PC-9 (cell line): ENCODE measurements around the gene CHTF18. TPM values are rescaled to one million over a fixed set of nuclear protein-coding genes. Genes with fewer than 3 reads are reported as not detected.

ENCODE experiments used
- BruUV-seq: library from RNA; stranded (reverse); fragments of 400-500 nt; replicated peaks from 2 replicates; lab custom pipeline; 2021; lab: Mats Ljungman, UMichigan
- CTCF ChIA-PET: fragments of 300-600 bp; sonication (Branson Sonifier 250); formaldehyde crosslinking; loops from one replicate; lab custom pipeline; 2022; ENCODE audit warnings: antibody characterized with exemption; lab: Charles Lee
- POLR2A ChIA-PET: fragments of 300-600 bp; sonication (Branson Sonifier 250); formaldehyde crosslinking; loops from one replicate; lab custom pipeline; 2022; ENCODE audit warnings: antibody characterized with exemption; ENCODE audit not compliant: unreplicated experiment; lab: Charles Lee
- DNase-seq, 2 experiments: peaks; one replicate each; pipeline versions ENCODE4 v3.0.0 to v3.0.0-alpha.2; 2015 to 2022; ENCODE audit warnings: mixed read lengths in 1 of 2
- H2AFZ ChIP-seq: fragments of 200-600 bp; sonication (generic); 2 replicates; pipeline ENCODE4 v1.8.1; 2017; ENCODE audit warnings: antibody characterized with exemption
- H3F3A ChIP-seq: fragments of 200-600 bp; sonication (generic); 2 replicates; pipeline ENCODE4 v1.8.1; 2017; ENCODE audit warnings: antibody characterized with exemption, mild to moderate bottlenecking, low read depth; ENCODE audit not compliant: insufficient read depth
- H3K27ac ChIP-seq: fragments of 200-600 bp; sonication (generic); 2 replicates; pipeline ENCODE4 v1.6.1; 2016; ENCODE audit warnings: mixed run types
- H3K27me3 ChIP-seq: fragments of 200-600 bp; sonication (generic); 2 replicates; pipeline ENCODE4 v1.6.1; 2016; ENCODE audit warnings: low read depth, mixed run types; ENCODE audit not compliant: insufficient read depth
- H3K36me3 ChIP-seq: fragments of 200-600 bp; sonication (generic); 2 replicates; pipeline ENCODE4 v1.6.1; 2016; ENCODE audit warnings: low read depth, mixed run types
- H3K4me1 ChIP-seq: fragments of 200-600 bp; sonication (generic); replicated peaks from 2 replicates; pipeline ENCODE4 v1.6.1; 2016; ENCODE audit warnings: mixed run types; ENCODE audit not compliant: insufficient read depth
- H3K4me2 ChIP-seq: fragments of 200-600 bp; sonication (generic); 2 replicates; pipeline ENCODE4 v1.6.1; 2017; ENCODE audit warnings: mixed run types
- H3K4me3 ChIP-seq: fragments of 200-600 bp; sonication (generic); 2 replicates; pipeline ENCODE4 v1.6.1; 2016; ENCODE audit warnings: mixed run types
- H3K79me2 ChIP-seq: fragments of 200-600 bp; sonication (generic); 2 replicates; pipeline ENCODE4 v1.6.1; 2017; ENCODE audit warnings: low read depth, mixed run types
- H3K9me2 ChIP-seq: fragments of 200-600 bp; sonication (generic); 2 replicates; pipeline ENCODE4 v1.8.1; 2017; ENCODE audit warnings: mild to moderate bottlenecking; ENCODE audit not compliant: insufficient read depth
- H3K9me3 ChIP-seq: fragments of 200-600 bp; sonication (generic); 2 replicates; pipeline ENCODE4 v1.8.1; 2016; ENCODE audit warnings: low read depth; ENCODE audit not compliant: insufficient read depth
- H4K20me1 ChIP-seq: fragments of 200-600 bp; sonication (generic); 2 replicates; pipeline ENCODE4 v1.8.1; 2017; ENCODE audit not compliant: insufficient read depth
- EZH2 ChIP-seq: fragments of 200-600 bp; sonication (generic); IDR thresholded peaks from 2 replicates; pipeline ENCODE4 v1.8.0; 2017; ENCODE audit warnings: antibody characterized with exemption, low read depth
- intact Hi-C: fragments of 100-400 bp; cut with micrococcal nuclease; formaldehyde crosslinking; loops from one replicate; pipeline ENCODE4 v1.10.0; 2022; ENCODE audit not compliant: unreplicated experiment
- total RNA-seq: library from RNA; stranded (reverse); gene quantifications from 2 replicates; pipeline ENCODE4 v1.2.3, GENCODE V29; 2021
- TF ChIP-seq, protein P1 (sequence below): fragments of 200-600 bp; sonication (generic); conservative IDR thresholded peaks from 2 replicates; pipeline ENCODE4 v1.6.1; 2017; ENCODE audit warnings: mixed run types, antibody characterized with exemption, mild to moderate bottlenecking, moderate library complexity

CHTF18 gene
- total RNA-seq, 1 experiment from 2014 or later, result 67.7 TPM

DNA sequence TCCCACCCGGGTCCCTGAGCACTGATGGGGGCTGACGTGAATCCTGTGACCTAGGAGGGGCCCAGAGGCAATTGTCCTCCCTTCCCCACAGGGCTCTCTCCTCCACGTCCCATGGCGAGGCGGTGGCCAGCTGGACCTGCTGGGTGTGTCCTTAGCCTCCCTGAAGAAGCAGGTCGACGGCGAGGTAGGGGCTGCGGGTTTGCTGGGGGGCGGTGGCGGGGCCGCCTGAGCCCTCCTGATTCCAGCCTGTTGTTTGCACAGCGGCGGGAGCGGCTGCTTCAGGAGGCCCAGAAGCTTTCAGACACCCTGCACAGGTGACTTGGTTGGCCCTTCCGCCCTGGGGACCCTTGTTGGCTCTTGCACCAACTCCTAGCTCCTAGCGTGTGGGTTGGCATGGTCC is 1.7 kb downstream of the CHTF18 start:
- DNase-seq, result no peak
- TF ChIP-seq EZH2, result no peak
- TF ChIP-seq, protein P1, sequence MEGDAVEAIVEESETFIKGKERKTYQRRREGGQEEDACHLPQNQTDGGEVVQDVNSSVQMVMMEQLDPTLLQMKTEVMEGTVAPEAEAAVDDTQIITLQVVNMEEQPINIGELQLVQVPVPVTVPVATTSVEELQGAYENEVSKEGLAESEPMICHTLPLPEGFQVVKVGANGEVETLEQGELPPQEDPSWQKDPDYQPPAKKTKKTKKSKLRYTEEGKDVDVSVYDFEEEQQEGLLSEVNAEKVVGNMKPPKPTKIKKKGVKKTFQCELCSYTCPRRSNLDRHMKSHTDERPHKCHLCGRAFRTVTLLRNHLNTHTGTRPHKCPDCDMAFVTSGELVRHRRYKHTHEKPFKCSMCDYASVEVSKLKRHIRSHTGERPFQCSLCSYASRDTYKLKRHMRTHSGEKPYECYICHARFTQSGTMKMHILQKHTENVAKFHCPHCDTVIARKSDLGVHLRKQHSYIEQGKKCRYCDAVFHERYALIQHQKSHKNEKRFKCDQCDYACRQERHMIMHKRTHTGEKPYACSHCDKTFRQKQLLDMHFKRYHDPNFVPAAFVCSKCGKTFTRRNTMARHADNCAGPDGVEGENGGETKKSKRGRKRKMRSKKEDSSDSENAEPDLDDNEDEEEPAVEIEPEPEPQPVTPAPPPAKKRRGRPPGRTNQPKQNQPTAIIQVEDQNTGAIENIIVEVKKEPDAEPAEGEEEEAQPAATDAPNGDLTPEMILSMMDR, result no peak
- Histone ChIP-seq H3K27ac (no peak overlapping the region), H3K9me3 (no peaks in the 10 kb centered on the region), H3F3A (peaks cover 3% of the 10 kb centered on the region; the same call in 1 of the 2 replicates), H3K79me2 (peaks cover 28% of the 10 kb centered on the region), H3K4me3 (no peak overlapping the region), H3K27me3 (no peaks in the 10 kb centered on the region), H3K9me2 (no peaks in the 10 kb centered on the region), H3K36me3 (no peaks in the 10 kb centered on the region; the same call in 1 of the 2 replicates), H3K4me2 (no peak overlapping the region), H3K4me1 (peaks cover 16% of the 10 kb centered on the region), H4K20me1 (peaks cover 9% of the 10 kb centered on the region; the same call in 1 of the 2 replicates), H2AFZ (no peak overlapping the region)
- CTCF ChIA-PET, result no interaction called here
- no TSS peak for BruUV-seq
- intact Hi-C loops, result no loop called here
- POLR2A ChIA-PET, result no interaction called here

DNA sequence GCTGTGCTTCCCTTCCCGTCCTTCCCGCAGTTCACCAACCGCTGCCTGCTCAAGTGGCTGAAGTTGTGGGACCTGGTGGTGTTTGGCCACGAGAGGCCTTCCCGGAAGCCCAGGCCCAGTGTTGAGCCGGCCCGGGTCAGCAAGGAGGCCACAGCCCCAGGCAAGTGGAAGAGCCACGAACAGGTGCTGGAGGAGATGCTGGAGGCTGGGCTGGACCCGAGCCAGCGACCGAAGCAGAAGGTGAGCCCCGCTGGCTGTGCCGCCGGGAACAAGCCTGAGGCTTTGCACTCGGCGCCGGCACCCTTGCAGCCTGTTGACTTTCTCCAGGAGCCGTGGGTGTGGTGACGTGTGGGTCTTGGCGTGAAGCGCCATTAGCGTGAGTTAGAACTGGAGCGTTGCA is 2.7 kb downstream of the CHTF18 start:
- no peak for TF ChIP-seq EZH2
- TF ChIP-seq, protein P1, result no peak
- no peak for DNase-seq
- Histone ChIP-seq H3K27me3 (no peaks in the 10 kb centered on the region), H3K36me3 (no peaks in the 10 kb centered on the region; the same call in 1 of the 2 replicates), H4K20me1 (peaks cover 5% of the 10 kb centered on the region; the same call in 1 of the 2 replicates), H3K9me3 (no peaks in the 10 kb centered on the region), H3K27ac (no peak overlapping the region), H3K4me2 (no peak overlapping the region), H3K79me2 (peaks cover 28% of the 10 kb centered on the region), H2AFZ (no peak overlapping the region), H3F3A (peaks cover 5% of the 10 kb centered on the region), H3K4me1 (peaks cover 22% of the 10 kb centered on the region), H3K9me2 (no peaks in the 10 kb centered on the region), H3K4me3 (no peak overlapping the region)
- ChIA-PET POLR2A (no interaction called here), CTCF (no interaction called here)
- intact Hi-C loops, result no loop called here
- no TSS peak for BruUV-seq

DNA sequence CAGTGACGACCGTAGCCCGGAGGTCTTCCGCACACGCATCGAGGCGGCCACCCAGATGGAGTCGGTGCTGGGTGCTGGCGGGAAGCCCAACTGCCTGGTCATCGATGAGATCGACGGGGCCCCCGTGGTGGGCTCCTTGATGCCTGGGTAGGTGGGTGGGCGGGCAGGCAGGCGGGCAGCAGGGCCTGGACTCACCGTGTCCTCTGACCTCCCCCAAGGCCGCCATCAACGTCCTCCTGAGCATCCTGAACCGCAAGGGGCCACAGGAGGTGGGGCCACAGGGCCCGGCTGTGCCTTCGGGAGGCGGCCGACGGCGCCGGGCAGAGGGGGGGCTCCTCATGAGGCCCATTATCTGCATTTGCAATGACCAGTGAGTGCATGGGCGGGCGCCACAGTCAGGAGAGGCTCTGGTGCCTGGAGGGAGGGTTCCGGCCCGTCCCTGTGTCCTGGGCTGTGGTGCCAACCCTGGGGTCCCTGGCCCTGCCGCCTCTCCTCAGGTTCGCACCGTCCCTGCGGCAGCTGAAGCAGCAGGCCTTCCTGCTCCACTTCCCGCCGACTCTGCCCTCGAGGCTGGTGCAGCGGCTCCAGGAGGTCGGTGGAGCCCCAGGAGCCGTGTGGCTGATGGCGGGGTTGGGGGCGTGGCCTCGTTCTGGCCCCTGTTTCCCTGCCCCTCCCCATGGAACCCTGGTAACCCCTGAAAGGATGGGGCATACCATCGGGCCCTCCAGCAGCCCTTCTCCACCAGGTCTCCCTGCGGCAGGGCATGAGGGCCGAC is 4.0 kb downstream of the CHTF18 start:
- Histone ChIP-seq H3K9me3 (no peaks in the 10 kb centered on the region), H3K27ac (no peak overlapping the region), H3F3A (peaks cover 11% of the 10 kb centered on the region), H4K20me1 (peaks cover 17% of the 10 kb centered on the region; the same call in 1 of the 2 replicates), H3K4me2 (no peak overlapping the region), H3K27me3 (no peaks in the 10 kb centered on the region), H3K4me3 (no peak overlapping the region), H3K9me2 (no peaks in the 10 kb centered on the region), H3K79me2 (peaks cover 17% of the 10 kb centered on the region), H3K4me1 (peaks cover 21% of the 10 kb centered on the region), H2AFZ (no peak overlapping the region), H3K36me3 (no peaks in the 10 kb centered on the region)
- no peak for TF ChIP-seq EZH2
- TF ChIP-seq, protein P1, result no peak
- BruUV-seq, result no TSS peak
- no peak for DNase-seq
- POLR2A ChIA-PET, result no interaction called here
- intact Hi-C loops, result no loop called here
- CTCF ChIA-PET, result no interaction called here
